SK-N-SH (cell line): ENCODE measurements around the gene OR56A1.
"Not testable (repeated sequence)": the region's sequence is repeated elsewhere in the genome, so short reads cannot be mapped to it uniquely, and the experiment has no call there.

ENCODE experiments used
- CTCF ChIP-seq: fragments of 200-600 bp; sonication (generic); IDR thresholded peaks from 2 replicates; pipeline ENCODE4 v1.6.1; 2017; ENCODE audit warnings: antibody characterized with exemption, mild to moderate bottlenecking, moderate library complexity
- EP300 ChIP-seq, 2 experiments: IDR thresholded peaks; 2 replicates each; pipeline versions ENCODE4 v1.4.0 to v1.6.1; 2012; ENCODE audit warnings: borderline replicate concordance in 1 of 2, low read depth in 1 of 2, low read length in 1 of 2
- TEAD4 ChIP-seq: IDR thresholded peaks from 2 replicates; pipeline ENCODE4 v1.4.0; 2012; ENCODE audit warnings: mild to moderate bottlenecking, borderline replicate concordance; ENCODE audit not compliant: insufficient read depth

- not testable (repeated sequence) for TF ChIP-seq EP300 (IDR thresholded peaks at IDR 0.05; ENCODE audit: borderline replicate concordance in 1 of 2, low read depth in 1 of 2, low read length in 1 of 2); CTCF; TEAD4
Observed at GRCh38 chr11:6076443-6076842, 45.9 kb upstream of the OR56A1 start.
